ENCODE measurements around the gene SLC24A4.
A peak's percentile ranks its signal among the peaks of the same experiment; 100 is the strongest.

SLC24A4 gene

DNA sequence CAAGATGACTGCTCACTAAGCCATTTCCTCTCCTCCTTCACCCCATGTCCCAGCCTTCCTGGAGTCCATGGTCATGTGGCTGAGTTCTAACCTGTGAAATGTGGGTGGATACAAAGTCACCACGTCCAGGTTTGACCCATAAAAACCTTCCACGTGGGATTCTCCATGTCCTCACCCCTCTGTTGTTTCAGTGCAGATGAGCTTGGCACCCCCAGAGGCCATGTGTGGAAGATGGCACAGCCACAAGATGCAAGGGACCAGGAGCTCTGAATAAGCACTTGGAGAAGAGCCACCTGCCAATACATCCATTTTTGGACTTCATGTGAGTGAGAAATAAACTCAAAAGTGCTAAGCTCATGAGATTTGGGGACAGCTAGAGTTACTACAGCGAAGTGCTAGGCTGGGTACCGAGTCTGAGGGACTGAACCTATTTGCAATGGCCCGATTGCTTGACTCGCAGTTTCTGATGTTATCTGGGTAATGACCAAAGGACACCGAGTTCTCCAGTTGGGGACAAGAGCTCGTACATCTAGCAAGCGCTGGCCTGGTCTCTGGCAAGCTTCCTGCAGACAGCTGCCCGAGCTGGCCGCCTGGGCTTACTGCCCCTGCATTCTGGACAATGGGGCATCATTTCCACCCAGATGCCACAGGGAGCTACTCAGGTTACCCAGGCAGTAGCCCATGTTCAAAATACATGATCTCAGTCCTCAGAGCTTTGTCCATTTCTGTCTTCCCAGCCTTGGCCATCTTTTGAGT lies 7.7 kb upstream of the SLC24A4 start:
- TF ChIP-seq, protein P1, sequence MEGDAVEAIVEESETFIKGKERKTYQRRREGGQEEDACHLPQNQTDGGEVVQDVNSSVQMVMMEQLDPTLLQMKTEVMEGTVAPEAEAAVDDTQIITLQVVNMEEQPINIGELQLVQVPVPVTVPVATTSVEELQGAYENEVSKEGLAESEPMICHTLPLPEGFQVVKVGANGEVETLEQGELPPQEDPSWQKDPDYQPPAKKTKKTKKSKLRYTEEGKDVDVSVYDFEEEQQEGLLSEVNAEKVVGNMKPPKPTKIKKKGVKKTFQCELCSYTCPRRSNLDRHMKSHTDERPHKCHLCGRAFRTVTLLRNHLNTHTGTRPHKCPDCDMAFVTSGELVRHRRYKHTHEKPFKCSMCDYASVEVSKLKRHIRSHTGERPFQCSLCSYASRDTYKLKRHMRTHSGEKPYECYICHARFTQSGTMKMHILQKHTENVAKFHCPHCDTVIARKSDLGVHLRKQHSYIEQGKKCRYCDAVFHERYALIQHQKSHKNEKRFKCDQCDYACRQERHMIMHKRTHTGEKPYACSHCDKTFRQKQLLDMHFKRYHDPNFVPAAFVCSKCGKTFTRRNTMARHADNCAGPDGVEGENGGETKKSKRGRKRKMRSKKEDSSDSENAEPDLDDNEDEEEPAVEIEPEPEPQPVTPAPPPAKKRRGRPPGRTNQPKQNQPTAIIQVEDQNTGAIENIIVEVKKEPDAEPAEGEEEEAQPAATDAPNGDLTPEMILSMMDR (IDR thresholded peaks at IDR 0.05; ENCODE audit: low read depth, low read length), result no peak

DNA sequence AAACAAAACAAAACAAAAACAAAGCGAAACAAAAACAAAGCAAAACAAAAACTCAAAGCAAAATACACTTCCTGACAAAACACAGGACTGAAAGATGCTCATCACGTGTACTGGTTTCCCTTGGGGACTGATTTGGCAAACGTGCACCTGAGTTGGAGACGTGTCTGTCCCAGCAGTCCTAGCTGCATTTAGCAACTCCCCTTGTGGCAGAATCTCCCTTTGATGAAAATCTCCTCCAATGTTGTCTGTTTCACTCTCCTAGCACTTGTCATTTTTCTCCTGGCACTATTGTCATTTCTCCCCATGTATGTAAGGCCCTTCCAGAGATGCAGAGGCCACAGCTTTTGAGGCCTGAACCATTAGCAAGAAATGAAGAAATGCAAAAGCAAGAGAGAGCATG lies 6.8 kb upstream of the SLC24A4 start:
- TF ChIP-seq, protein P1 (IDR thresholded peaks at IDR 0.05; ENCODE audit: low read depth, low read length), result no peak
- DNase-seq (ENCODE audit: low read depth in 2 of 2), result no peak

More for the DNA sequence above, 7.7 kb upstream of the SLC24A4 start:
- no peak for DNase-seq (ENCODE audit: low read depth in 2 of 2)
- H3K4me3 ChIP-seq (replicated peaks in 1 of 2; ENCODE audit: low read depth in 2 of 2, low read length in 2 of 2), result no peak overlapping the region

DNA sequence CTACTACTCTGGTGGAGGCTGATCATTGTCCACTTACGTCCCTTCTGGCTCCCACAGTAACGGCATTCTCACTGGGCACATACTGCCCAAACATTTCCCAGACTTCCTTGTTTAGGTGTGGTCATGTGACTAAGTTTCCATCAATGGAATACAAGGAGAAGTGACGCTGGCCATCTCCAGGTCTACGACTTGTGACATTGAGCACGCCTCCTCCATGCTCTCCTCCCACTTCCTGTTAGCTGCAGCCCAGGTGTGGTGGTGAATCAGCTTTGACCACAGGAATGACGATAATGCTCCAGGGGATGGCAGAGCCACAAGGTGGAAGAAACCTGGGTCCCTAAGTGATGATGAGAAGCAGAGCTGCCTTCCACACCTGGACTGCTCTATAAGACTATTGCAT lies 6.0 kb upstream of the SLC24A4 start:
- DNase-seq (ENCODE audit: low read depth in 2 of 2), result no peak
- TF ChIP-seq, protein P1 (IDR thresholded peaks at IDR 0.05; ENCODE audit: low read depth, low read length), result no peak
- no peak overlapping the region for H3K4me3 ChIP-seq (replicated peaks in 1 of 2; ENCODE audit: low read depth in 2 of 2, low read length in 2 of 2)

More for the DNA sequence above, 6.8 kb upstream of the SLC24A4 start:
- H3K4me3 ChIP-seq (replicated peaks in 1 of 2; ENCODE audit: low read depth in 2 of 2, low read length in 2 of 2), result no peak overlapping the region

DNA sequence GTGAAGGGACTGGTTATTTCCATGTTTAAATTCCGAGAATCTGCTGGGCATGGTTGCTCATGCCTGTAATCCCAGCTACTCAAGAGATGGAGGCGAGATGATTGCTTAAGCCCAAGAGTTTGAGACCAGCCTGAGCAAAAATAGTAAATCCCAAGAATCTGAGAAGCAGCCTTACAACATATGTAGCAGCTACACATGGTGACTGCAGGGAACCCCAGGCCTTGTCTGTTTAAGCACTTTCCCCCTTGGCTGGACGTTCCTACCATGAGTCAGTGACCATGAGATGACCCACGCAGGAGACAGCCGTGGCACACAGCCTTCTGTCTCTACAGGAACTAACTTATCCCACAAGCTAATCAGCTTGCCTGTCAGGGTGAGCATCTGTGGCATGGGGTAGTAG lies 5.5 kb upstream of the SLC24A4 start:
- DNase-seq (ENCODE audit: low read depth in 2 of 2), result peak in 1 of 2 donors; percentile 46
- TF ChIP-seq, protein P1 (IDR thresholded peaks at IDR 0.05; ENCODE audit: low read depth, low read length), result no peak
- no peak overlapping the region for H3K4me3 ChIP-seq (replicated peaks in 1 of 2; ENCODE audit: low read depth in 2 of 2, low read length in 2 of 2)

DNA sequence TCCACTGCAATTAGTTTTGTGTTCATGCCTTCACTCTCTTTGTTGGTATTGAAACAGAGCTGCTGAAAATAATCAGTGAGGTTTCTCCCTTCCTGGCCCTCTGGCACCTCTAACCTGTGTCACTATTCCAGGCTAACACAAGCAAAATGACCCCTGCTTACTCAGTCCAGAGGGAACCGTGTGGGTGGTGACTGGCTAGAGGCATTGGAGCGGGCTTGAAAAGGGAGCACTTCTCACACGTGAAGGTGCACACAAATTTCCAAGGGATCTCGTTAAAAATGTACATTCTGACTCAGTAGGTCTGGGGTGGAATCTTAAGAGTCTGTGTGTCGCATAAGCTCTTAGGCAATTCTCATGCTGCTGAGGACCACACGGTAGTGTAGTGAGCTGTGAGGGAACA lies 1.3 kb upstream of the SLC24A4 start:
- TF ChIP-seq, protein P1 (IDR thresholded peaks at IDR 0.05; ENCODE audit: low read depth, low read length), result no peak
- no peak overlapping the region for H3K4me3 ChIP-seq (replicated peaks in 1 of 2; ENCODE audit: low read depth in 2 of 2, low read length in 2 of 2)

DNA sequence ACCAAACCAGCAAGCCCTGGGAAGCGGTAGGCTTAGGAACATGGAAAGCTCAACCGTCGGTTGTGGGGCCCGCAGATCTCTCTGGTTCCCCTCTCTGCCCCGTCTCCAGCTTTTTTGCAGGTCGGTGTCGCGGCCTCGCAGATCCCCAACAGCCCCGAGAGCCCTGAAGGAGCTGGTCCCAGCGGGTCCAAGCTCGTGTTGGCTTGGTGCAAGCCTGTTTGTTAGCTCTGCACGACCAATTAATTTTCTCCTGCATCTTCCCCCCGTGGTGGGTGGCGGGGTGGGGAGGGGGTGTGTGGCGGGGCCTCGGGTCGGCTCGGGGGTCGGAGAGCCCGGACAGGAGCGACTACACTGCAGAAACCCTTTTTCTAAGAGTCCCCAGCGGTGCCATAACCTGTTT lies 449 bp upstream of the SLC24A4 start:
- TF ChIP-seq, protein P1 (IDR thresholded peaks at IDR 0.05; ENCODE audit: low read depth, low read length), result no peak
- DNase-seq (ENCODE audit: low read depth in 2 of 2), result no peak
- H3K4me3 ChIP-seq (replicated peaks in 1 of 2; ENCODE audit: low read depth in 2 of 2, low read length in 2 of 2), result no peak overlapping the region

More for the DNA sequence above, 1.3 kb upstream of the SLC24A4 start:
- no peak for DNase-seq (ENCODE audit: low read depth in 2 of 2)
